NOMO-1 treated with DMSO at 0.1 percent for 48 hours (cell line): ENCODE results near the gene ZRSR2.
"Not testable (repeated sequence)": the region's sequence is repeated elsewhere in the genome, so short reads cannot be mapped to it uniquely, and the experiment has no call there.

Source experiments
- DNase-seq: peaks from one replicate; lab custom pipeline; 2025; ENCODE audit not compliant: unreplicated experiment; lab: John Stamatoyannopoulos, UW

The ZRSR2 gene

DNA sequence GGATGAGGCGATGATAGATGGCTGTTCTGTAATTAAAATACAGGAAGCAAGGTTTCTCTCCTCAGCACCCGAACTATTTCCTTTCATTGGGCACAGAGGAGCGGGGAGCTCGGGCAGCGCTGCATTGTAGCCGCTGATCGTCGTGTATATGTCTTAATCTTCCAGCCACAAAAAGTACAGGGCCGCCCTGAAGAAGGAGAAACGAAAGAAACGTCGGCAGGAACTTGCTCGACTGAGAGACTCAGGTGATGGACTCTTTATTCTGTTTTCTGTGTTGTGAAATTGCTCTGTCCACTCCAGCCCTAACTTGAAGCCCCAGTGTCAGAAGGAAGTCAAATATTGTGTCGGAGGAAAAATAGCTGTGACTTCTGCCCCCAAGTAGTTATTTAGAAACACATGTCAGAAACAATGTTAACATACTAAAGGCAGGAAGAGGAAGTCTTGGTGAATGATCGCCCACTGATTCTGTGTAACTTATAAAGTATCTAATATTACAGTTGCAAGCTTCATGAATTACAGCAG, 546 bp downstream of the ZRSR2 start:
- DNase-seq: peak; percentile 94

DNA sequence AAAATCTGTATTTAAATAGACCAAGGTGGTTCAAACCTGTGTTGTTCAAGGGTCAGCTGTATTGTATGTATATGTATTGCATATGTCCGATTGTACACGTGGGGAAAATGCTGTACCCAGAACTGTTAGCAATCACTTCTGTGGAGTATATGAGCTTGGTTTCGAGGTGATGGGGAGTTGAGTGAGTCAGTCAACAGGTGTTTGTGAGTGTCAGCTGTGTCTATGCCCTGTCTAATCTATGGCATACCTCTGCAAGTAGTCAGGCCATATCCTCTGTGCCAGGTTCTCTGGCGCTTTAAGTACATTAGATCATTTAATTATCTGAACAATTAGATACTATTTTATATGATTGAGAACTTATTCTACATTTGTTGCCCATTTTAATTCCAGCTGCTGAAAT, 7.4 kb downstream of the ZRSR2 start:
- no peak for DNase-seq

DNA sequence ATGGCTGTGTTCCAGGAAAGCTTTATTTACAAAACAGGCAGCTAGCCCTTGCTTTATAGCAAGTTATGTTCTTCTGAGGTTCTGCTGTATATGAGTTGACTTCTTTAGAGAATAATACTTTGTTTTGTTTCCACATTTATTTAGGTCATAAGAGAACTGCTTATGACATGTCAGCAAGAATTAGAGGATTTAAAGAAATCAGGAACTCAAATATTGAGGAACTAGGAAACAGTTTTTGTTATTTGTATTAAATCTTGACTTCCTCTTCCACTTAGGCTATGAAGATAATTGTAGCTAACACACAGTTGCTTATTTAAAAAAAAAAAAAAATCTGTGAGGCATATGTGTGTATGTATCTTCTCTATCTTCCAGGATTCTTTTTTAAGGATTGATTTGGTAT, 14.3 kb downstream of the ZRSR2 start:
- DNase-seq: peak; percentile 89

DNA sequence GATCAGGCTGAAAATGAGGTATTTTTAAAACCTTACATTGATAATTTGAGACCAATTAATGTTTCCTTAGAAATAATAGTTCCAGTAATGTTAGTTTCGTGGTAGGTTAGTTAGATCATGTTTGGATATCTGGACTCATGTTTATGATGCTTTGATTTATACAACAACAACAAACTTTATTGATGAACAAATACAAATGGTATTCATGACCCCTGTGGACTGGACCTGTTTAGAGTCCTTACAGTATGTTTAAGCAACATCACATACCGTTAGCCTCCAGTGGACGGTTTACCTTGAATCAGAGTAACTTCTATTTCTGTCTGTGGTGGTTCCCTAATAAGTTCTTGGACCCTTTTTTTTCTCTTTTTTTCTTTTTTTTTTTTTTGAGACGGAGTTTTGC, 18.0 kb downstream of the ZRSR2 start:
- no peak for DNase-seq

DNA sequence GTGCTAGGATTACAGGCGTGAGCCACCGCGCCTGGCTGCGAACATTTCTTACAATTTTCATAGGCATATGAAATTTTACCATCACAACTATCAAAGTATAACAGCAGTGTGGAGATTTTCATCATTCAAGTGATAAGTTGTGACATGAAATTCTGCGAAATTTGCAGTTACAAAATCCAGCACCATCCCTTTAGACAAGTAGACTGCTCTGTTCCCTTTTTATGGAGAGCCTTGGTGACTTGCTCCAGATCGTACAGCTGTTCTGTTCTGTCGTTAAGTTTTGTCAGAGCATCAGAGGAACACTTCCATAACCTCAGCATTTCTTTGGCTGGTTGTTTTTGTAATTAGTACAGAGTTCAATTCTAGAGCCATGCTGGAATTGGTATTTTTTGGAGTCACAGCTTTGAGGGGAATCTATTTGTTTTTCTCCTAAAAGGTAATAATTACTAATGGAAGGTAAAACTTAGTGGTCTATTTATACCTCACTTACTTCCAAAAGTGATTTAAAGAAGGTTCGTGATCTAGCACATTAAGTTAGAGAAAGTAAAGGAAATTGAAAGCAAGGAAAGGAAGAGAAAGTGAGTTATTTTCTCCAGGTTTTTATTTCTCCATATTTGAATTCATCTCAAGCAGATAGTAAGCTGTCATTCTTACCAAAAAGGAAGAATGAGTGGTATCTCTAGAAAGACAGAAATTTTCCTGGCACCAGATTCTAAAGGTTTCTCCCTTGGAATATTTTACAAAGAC, 22.1 kb downstream of the ZRSR2 start:
- no peak for DNase-seq

DNA sequence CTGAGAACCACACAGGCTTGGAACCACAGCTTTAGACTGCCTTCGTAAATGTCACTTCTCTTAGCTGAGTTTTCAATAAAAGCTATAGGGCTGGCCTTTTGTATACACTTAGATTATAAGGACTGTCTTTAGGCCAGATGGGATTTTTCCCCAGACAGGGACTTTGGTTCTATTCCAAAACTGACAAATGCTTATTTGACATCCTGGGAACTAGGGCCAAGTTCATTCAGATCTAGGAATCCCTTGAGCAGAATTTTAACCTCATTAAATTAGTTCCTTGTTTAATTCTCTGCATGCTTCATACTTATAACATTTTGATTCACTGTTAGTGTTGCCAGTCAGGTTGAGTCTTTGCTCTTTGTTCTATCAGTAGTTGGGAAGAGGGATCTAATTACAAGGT, 23.1 kb downstream of the ZRSR2 start:
- DNase-seq: no peak

DNA sequence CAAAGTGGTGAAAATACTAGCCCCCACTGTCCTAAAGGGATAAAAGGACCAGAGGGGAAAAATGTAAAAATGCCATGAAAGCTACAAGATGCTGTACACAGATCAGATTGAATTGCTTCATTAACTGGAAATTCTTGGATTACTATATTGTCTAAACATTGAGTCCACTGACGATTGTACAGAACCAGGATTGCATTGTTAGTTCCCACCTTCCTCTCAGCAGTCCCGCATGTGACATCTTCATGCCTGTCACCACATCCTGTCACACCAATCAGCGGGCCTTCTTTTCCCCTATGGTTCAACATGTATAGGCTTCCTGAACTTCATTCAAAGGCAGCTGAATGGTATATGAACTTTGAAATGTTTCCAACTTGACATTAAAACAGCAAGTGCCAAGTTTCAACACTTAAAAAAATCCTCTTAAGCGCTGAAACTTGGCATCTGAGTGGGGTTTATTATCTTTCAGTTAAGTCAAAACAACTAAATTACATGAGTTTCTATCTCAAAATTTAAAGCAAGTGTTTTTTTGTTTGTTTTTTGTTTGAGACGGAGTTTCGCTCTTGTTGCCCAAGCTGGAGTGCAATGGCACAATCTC, 24.6 kb downstream of the ZRSR2 start:
- DNase-seq: no peak

DNA sequence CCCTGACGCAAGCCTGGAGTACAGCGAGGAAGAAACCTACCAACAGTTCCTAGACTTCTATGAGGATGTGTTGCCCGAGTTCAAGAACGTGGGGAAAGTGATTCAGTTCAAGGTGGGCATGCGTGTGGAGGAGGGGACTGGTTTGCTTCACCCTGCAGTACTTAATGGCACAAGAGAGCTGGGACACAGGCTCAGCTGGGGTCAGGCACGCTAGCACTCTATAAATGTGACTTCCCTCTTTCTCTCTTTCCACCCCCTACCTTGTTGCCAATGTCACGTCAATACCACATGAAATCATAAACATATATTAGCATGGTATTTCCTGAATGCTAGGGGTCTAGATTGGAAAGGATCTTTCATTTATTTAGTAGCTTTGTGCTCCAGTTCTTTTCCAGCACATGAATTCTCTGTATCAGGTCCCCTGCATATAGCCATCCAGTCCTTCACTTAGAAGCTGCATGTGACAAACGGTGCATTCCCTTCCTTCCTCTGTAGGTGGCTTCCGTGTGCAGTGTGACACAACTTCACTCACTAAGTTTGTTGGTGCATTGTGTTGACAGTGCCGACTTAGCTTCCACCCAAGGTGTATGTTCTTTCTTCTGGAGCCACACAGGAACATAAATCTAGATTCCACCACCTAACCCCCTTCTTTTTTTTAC, 25.6 kb downstream of the ZRSR2 start:
- peak; percentile 81 for DNase-seq

DNA sequence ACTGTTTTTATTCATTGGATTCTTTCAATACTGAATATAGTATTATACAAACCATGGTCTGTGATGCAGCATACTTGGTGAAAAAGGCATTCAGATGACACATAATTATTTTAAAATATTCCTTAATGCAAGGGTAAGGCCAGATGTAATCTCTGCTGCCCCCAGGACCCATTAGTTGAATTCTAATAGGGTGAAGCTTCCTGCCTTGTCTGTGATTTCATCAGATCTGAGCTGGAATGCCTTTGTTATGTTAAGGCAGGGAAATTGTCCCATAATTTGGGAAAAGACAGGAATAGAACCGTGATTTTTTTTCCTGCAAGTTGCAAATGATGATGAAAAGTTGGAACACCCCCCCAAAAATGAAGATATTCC, 26.1 kb downstream of the ZRSR2 start:
- DNase-seq: no peak

DNA sequence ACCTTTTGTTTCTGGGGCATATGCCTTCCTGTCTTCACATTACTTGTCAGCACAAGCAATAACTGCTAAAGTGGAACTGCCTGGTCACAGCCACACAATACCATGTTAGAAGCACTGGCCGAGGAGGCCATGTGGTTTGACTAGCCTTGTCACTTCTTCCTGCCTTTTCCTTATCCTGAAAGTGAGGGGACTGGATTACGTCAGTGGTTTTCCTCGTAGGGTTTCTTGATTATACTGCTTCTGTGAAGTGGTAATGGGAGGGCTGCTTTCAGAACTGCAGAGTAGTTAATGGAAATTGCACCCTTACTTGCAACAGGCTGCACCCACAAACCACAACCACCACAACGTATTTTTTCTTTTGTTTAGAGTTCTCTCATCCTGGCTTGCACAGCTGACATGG, 26.6 kb downstream of the ZRSR2 start:
- DNase-seq: peak; percentile 56

DNA sequence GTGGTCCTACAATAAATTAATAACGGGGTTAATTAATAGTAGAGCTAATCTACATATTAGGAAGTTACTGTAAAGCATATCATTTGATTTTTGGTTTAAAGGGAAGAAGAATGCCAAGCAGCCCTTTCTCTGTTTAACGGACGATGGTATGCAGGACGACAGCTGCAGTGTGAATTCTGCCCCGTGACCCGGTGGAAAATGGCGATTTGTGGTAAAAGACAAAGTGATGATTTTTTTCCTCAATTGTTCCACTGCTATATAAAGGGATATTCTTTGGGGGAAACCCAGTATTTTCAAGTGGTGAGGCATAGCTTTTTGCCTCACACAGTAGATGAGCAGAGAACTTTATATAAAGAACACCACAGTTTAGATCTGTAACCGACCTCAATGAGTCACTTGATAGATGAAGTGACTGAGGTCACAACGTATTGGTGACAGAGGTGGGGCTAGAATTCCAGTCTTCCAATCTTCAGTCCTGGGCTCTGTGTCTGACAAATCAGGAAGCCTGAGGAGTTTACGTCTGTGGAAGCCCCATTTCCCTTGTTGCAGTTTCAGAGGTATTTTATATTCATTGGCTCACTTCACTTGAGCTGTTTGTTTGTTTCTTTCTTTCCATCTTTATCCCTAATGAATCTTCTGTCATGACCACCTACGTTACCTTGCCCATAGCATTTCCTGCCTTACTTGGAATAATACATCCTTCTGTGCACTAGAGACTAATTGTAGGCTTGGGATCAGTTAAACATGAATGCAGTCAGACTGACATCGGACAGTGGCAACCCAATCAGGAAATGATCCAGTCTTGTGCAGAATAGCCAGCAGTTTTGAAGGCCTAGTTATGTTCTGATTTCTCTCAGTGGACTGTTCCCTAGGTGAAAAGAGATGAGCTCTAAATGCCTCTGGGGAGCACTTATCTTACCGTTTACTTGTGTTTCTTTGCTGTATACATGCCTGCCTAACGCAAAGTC, 30.1 kb downstream of the ZRSR2 start:
- no peak for DNase-seq

DNA sequence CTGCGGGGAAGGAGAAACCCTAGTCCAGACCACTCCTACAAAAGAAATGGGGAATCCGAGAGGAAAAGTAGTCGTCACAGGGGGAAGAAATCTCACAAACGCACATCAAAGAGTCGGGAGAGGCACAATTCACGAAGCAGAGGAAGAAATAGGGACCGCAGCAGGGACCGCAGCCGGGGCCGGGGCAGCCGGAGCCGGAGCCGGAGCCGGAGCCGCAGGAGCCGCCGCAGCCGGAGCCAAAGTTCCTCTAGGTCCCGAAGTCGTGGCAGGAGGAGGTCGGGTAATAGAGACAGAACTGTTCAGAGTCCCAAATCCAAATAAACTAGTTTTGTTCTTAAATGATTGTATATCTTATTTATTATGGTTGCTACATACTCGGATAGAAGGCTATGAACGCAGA, 32.6 kb downstream of the ZRSR2 start:
- no peak for DNase-seq

DNA sequence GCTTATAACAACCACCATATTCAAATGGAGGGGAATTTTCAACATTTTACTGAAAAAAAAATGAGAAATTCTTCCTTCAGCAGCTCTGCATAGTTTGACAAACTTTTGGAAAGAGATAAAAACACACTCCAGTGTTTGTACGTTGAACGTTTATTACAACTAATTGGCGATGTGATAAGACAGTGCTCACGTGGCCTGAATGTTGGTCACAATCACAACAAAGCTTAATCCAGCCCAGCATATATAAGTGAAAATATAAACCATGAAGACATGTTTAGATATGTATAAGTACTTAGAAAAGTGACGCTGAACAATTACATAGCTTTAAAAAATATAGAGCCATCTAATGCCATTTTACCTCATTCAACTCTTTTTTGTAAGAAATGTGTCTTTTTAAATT, 35.7 kb downstream of the ZRSR2 start:
- DNase-seq: no peak

DNA sequence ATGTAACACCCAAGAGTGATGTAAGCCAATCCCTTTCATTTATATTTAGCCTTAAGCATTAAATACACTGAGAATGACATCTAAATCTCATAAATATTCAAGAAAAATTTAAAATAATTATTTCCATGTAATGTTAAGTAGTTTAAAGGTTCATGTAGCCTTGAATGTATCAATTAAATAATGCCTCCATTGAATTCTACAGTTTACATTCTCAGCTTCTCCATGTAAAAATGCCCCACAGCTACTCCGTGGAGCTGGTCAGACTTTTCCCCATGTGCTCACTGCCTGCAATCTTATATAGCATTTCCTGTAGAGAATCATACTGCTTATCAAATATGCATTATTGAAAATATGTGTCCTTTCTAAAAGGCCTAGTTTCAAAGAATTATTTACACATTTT, 38.9 kb downstream of the ZRSR2 start:
- no peak for DNase-seq

DNA sequence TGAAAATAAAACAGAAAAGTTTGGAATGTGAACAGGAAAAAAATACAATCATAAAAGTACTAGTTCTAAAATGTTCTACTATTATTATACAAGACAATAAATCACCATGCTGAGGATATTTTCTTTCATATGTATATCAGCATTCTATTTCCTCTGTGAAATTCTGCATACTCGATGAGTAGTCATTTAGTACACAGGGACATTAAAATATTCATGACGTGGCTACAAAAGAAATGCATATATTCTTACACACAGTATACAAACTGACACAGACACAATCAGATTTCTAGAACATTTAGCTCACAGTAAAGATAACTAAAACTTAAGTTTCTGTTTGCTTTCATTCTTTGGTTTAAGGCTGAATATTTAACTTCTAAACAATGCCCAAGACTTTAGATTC, 41.1 kb downstream of the ZRSR2 start:
- not testable (repeated sequence) for DNase-seq

DNA sequence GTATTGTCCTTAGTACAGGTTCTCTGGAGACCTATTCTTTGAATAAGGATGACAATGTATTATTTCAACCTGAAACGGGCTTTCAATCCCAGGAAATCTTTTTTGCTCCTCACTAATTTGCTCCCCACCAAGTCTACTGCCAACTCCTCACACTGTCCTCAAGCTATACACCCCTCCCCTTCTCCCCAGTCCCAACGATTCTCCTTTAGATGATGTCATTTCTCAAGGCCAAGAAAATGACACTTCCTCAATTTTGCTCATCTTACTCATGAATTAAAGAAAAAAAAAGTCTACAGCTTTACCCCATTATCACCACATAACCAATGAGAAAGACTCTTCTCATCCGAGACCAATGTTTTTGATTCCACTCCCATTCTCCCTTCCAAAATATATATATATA, 43.8 kb downstream of the ZRSR2 start:
- peak; percentile 36 for DNase-seq

DNA sequence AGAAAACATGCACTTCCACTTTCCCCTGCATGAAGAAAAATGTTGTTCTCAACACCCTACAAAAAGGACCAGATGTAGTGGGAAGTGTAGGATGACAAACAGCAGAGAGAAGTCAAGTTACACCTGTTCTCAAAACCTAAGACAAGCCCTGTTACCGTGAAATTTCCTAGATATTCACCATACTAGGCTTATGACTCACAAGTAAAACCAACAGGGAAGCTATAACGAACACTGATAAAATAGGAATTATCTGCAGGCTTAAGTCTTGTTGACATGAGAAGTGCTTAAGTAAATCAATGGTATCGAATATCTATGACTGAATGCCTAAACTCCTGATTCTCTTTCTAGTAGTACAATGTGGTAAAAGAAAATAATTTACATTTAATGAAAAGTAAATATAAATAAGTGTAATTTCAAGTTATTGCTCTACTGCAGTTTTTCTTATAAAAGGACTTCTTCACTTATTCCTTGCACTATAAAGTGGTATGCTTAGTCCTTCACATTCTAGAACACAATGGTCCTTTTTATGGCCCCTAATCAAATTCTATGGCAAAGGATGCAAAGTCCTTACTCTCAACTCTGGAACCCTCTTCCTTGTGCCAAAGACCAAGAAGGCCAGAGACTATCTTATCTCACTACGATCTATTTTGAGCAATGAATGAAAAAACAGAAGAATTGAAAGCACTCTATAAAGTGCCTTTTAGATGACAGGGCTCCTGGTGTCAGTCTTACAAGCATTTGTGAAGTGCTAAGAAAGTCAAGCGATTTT, 44.7 kb downstream of the ZRSR2 start:
- DNase-seq: no peak

DNA sequence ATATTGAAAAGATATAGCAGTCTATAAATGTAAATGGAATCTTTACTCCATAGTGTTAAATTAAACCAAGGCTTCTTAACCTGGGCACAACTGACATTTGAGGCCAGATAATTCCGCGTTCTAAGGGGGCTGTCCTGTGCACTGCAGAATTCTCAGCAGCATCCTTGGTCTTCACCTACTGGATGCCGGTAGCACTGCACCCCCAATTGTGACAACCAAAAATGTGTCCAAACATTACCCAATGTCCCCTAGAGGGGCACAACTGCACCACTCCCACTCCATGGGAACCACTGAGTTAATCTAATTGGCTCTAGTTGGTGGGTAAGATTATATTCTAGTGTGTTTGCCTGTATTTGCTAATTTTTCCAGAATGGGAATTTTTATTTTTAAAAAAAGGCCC, 47.7 kb downstream of the ZRSR2 start:
- no peak for DNase-seq

DNA sequence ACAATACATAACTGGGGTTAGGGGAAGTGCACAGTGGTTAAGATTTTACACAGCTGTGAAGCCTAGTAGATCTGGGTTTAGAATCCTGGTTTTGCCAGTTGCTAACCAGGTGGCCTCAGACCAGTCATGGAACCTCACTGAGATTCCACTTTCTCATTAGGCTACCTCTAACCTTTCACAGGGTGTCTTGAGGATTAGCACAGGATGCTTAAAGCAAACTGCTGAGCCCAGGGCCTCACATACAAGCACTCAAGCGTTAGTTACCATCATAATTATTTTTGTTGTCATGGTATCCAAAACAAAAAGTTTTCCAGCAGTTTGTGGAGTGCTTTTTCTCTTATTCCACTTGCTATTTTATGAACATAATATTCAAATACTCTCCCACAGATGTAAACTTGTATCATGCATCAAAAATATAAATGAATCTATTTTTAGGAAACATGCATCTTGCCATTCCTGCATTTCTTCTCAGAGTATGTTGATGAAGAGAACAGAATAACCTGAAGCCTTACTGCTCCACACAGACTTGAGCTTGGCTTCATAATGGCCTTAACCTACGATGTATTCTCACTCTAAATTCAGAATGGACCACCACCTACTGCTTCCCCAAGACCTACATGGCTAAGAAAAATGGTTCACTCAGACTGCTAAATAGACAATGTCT, 51.7 kb downstream of the ZRSR2 start:
- DNase-seq: no peak

DNA sequence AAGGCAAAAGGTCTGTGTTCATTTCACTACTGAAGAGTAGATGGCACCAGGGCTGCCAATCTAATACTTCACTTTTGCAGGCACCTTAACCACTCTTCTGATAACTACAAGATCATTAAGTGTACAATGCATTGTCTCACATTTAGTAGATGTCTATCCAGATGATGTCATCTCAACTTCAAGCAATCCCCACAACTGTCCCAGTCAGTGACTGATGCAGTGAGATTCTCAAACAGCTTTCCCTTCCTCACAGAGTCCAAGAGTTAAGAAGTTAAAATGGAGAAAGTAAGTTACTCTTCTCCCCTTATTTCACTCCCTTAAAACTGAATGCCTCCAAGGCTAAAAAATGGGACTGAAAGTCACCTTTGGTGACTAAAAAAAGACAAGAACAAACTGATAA, 53.7 kb downstream of the ZRSR2 start:
- DNase-seq: no peak
